H1 (cell line): Measurements from ENCODE around the gene BCAR1.

Experiments used
- CHD2 ChIP-seq: IDR thresholded peaks from 2 replicates; pipeline ENCODE4 v1.6.1; 2012; ENCODE audit warnings: low read length, improper control_type of control experiment
- EZH2 ChIP-seq: fragments of 200-600 bp; sonication (generic); IDR thresholded peaks from 2 replicates; pipeline ENCODE4 v1.7.1; 2012; ENCODE audit warnings: low read depth, mild to moderate bottlenecking, moderate library complexity, low read length, inconsistent platforms; ENCODE audit not compliant: severe bottlenecking
- NRF1 ChIP-seq: IDR thresholded peaks from 2 replicates; pipeline ENCODE4 v1.6.1; 2011; ENCODE audit warnings: mild to moderate bottlenecking, low read depth, low read length, improper control_type of control experiment
- RFX5 ChIP-seq: IDR thresholded peaks from 2 replicates; pipeline ENCODE4 v1.6.1; 2011; ENCODE audit warnings: low read depth, low read length, improper control_type of control experiment, borderline replicate concordance
- SUZ12 ChIP-seq: fragments of 200-600 bp; sonication (generic); IDR thresholded peaks from 2 replicates; pipeline ENCODE4 v1.6.1; 2012; ENCODE audit warnings: mild to moderate bottlenecking, inconsistent platforms, low read length, moderate library complexity, mixed read lengths
- TAF1 ChIP-seq: IDR thresholded peaks from 2 replicates; pipeline ENCODE4 v1.6.1; 2011; ENCODE audit warnings: mild to moderate bottlenecking, low read depth, low read length
- TF ChIP-seq, protein P1 (sequence below), 3 experiments: IDR thresholded peaks; 1 replicate in 2 of 3; 2 replicates in 1 of 3; pipeline versions ENCODE4 v1.5.1 to v1.6.1; 2011; ENCODE audit warnings: low read length in 3 of 3, mild to moderate bottlenecking in 3 of 3, inconsistent platforms in 2 of 3, low read depth in 1 of 3, moderate library complexity in 1 of 3; ENCODE audit not compliant: insufficient read depth in 1 of 3; ENCODE audit errors: control extremely low read depth in 1 of 3

DNA sequence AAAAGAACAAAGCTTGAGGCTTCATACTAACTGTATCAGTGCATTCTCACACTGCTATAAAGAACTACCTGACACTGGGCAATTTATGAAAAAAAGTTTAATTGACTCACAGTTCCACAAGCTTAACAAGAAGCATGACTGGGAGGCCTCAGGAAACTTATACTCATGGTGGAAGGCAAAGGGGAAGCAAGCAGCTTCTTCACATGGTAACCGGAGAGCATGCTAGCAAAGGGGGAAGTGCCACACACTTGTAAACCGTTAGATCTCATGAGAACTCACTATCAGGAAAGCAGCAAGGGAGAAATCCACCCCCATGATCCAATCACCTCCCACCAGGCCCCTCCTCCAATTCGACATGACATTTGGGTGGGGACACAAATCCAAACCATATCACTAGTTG lies 69.8 kb downstream of the BCAR1 start:
- TF ChIP-seq TAF1, result no peak
- no peak for TF ChIP-seq SUZ12
- TF ChIP-seq EZH2, result no peak
- no peak for TF ChIP-seq RFX5
- TF ChIP-seq NRF1, result no peak
- TF ChIP-seq, protein P1, sequence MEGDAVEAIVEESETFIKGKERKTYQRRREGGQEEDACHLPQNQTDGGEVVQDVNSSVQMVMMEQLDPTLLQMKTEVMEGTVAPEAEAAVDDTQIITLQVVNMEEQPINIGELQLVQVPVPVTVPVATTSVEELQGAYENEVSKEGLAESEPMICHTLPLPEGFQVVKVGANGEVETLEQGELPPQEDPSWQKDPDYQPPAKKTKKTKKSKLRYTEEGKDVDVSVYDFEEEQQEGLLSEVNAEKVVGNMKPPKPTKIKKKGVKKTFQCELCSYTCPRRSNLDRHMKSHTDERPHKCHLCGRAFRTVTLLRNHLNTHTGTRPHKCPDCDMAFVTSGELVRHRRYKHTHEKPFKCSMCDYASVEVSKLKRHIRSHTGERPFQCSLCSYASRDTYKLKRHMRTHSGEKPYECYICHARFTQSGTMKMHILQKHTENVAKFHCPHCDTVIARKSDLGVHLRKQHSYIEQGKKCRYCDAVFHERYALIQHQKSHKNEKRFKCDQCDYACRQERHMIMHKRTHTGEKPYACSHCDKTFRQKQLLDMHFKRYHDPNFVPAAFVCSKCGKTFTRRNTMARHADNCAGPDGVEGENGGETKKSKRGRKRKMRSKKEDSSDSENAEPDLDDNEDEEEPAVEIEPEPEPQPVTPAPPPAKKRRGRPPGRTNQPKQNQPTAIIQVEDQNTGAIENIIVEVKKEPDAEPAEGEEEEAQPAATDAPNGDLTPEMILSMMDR (IDR thresholded peaks at IDR 0.05; ENCODE audit: control extremely low read depth in 1 of 3, insufficient read depth in 1 of 3, low read depth in 1 of 3, low read length in 3 of 3), result no peak
- TF ChIP-seq CHD2, result no peak
